ENCODE results near the gene MAEA. TPM values are rescaled to one million over a fixed set of nuclear protein-coding genes. Genes with fewer than 3 reads are reported as not detected.

MAEA gene
- polyA plus RNA-seq, 4 donors: 60.1 to 79.2 (median 65.7) TPM

DNA sequence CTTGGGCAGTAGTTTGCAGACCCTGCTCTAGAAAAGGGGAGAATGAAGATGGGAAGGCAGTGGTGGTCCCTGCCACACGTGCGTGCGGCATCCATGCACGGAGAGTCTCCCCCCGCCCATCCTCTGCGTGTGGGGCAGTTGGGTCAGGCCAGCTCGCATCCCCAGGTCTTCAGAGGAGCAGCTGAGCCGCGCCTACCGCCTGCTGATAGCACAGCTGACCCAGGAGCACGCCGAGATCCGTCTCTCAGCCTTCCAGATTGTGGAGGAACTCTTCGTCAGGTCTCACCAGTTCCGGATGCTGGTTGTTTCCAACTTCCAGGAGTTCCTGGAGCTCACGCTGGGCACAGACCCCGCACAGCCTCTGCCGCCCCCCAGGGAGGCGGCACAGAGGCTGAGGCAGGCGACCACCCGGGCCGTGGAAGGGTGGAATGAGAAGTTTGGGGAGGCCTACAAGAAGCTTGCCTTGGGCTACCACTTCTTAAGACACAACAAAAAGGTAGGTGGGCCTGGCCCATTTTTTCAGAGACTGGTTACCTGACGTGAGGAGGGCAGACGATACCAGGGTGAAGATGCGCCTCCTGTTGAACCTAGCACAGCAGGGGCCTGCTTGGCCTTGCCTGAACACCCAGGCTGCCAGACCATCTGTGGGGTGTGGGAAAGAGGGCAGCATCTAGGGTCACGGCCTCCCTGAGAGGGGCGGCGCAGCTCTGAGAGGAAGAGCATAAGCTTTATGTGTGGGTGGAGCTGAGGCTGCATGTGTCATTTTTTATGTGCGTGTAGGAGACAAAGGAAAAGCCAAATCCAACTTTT lies 59.9 kb downstream of the MAEA start:
- DNase-seq (ENCODE audit: low read depth in 4 of 4, low spot score in 3 of 4): no peak

DNA sequence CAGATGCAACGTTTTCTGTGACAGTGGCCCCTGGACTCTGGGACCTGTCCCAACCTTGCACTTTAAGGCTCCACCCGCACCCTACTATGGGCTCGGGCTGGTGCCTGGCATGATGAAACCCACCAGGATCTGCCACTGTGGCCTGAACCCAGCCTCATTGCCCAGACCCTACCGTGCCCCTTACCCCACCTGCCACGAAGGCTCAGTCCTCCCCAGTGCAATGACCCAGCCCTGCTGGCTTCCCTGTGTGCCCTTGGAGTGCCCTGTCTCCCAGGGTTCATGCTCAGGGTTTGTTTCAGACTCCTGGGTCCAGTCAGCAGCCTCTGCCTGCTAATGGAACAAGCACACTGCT lies 60.5 kb downstream of the MAEA start:
- no peak for DNase-seq (ENCODE audit: low read depth in 4 of 4, low spot score in 3 of 4)

DNA sequence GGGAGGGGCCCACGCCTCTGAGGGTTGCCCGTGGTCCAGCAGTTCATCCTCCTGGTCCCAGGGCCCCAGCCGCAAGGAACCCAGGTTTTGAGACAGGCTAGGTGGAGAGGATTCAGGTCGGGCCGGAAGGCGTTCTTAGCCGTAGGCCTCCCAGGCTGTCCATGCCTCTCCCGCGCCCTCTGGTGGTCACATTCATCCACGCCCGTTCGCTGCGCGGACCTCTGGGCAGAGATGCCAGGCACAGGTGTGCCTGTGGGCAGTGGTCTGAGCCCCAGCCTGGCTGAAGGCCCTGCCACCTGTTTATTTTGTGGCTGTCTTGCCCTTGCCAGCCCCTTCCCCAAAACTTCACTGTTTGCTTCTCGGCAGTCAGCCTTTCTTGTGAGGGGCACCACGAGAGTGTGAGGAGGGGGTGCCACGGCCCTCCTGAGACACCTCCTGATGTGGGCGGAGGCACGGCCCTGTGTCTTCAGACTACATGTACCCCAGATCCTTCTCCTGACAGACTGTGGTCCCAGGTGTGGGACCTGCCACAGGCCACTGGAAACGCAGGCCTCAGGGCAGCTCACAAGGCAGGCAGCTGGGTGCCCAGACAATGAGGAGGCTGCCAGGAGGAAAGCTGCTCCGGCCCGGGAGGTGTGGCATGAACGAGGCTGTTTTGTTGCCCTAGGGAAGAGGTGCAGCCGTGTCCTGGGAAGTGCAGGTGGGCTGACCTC lies 62.3 kb downstream of the MAEA start:
- DNase-seq (ENCODE audit: low read depth in 4 of 4, low spot score in 3 of 4): peak in 3 of 4 donors; percentile 53 to 74 (median 54)

DNA sequence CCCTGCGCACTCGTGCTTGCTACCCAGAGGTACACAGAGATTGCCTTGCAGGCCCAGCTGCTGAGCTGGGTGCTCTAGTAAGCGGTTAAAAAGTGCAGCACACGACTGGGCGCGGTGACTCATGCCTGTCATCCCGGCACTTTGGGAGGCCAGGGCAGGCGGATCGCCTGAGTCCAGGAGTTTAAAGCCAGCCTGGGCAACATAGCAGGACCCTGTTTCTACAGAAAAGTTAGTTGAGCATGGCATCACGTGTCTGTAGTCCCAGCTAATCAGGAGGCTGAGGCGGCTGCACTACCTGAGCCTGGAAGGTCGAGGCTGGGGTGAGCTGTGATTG lies 62.8 kb downstream of the MAEA start:
- DNase-seq (ENCODE audit: low read depth in 4 of 4, low spot score in 3 of 4): no peak

DNA sequence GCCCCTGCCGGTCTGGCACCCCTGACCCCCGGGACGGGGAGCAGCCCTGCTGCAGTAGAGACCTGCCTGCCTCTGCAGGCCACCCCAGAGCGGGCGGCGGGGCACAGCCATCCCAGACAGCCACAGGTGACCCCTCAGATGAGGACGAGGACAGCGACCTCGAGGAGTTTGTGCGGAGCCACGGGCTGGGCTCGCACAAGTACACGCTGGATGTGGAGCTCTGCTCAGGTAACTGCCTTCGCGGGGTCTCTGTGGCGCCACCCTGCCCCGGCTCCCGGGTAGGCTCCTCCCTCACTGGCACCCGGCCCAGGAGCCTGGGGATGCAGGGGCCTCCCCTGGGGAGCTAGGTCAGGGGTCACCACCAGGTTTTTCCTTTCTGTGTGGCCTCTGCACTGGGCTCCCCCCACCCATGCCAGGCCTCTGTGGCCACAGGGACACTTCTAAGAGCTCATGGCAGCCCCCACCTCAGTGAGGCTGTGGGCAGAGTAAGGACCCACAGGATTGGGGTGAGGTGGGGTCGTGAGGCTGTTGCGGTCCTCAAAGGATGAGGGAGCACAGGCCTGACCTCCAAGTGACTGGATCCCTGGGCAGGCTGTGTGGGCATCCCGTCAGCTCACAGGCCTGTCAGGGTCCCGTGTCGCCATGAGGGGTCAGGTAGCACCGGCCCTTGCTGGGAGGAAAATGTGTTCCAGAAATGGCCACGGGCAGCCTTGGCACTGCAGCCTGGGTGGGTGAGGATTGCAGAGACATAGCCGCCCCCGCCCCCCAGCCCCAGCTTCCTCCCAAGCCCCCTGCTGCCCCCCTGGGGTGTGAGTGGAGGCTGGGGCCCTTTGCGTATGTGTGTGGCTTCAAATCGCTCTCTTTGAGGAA lies 63.7 kb downstream of the MAEA start:
- DNase-seq (ENCODE audit: low read depth in 4 of 4, low spot score in 3 of 4): no peak

DNA sequence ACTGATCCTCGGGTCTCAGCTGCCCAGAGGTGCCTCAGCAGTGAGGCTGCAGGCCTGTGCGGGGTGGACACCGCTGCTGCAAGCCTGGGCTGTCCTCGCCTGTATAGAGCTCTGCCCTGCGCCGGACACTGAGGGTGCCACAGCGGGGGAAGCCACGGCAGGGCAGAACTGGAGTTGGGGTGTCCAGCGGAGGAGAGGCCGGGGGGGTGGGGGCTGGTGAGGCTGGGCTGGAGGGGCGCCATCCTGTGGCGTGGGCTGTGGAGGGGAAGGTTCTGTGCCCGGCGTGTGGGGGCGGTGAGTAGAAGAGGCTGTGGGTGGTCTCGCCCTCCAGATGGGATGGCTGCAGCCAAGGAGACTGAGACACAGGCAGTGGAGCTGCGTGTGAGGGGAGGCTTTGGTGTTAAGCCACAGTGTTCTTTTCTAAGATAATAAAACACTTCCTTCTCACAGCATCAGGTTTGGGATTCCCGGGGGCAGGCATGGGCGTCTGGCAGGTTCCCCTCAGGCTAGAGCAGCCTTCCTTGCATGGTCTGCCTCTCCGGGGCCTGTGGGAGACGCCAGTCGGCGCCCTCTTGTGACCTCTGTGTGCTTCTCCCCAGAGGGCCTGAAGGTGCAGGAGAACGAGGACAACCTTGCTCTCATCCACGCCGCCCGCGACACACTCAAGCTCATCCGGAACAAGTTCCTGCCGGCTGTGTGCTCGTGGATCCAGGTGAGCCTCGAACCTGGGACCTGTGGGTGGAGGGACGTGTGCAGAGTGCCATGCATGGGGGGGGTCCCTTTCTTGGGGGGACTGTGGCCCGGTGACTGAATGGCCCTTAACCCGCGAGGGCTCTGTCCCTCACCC lies 64.7 kb downstream of the MAEA start:
- no peak for DNase-seq (ENCODE audit: low read depth in 4 of 4, low spot score in 3 of 4)

DNA sequence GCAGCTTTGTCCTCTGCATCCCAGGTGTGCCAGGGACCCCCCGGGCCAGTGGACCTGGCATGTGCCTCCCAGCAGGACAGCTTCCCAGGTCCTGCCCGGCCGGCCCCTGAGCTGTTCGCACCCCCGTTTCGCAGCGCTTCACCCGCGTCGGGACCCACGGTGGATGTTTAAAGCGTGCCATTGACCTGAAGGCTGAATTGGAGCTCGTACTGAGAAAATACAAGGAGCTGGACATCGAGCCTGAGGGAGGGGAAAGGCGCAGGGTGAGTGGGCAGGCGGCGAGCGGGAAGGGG lies 65.2 kb downstream of the MAEA start:
- no peak for DNase-seq (ENCODE audit: low read depth in 4 of 4, low spot score in 3 of 4)

DNA sequence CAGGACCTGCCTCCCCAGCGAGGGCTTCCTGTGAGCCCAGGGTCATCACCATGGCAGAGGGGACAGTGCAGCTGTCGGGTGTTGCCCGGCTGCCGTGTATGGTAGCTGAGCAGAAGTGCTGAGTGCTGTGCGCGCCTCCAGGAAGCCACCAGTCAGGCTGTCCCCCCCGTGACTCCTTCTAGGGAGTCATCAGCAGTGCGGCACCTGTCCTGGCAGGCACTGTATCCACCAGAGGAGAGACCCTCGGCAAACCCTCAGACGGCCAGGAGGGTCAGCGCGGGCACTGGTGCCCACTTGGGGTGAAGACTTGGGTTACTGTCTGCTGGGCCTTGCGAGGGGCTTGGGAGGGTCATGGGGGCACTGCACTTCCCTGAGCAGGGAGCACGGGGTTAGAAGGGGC lies 65.7 kb downstream of the MAEA start:
- DNase-seq (ENCODE audit: low read depth in 4 of 4, low spot score in 3 of 4): no peak

DNA sequence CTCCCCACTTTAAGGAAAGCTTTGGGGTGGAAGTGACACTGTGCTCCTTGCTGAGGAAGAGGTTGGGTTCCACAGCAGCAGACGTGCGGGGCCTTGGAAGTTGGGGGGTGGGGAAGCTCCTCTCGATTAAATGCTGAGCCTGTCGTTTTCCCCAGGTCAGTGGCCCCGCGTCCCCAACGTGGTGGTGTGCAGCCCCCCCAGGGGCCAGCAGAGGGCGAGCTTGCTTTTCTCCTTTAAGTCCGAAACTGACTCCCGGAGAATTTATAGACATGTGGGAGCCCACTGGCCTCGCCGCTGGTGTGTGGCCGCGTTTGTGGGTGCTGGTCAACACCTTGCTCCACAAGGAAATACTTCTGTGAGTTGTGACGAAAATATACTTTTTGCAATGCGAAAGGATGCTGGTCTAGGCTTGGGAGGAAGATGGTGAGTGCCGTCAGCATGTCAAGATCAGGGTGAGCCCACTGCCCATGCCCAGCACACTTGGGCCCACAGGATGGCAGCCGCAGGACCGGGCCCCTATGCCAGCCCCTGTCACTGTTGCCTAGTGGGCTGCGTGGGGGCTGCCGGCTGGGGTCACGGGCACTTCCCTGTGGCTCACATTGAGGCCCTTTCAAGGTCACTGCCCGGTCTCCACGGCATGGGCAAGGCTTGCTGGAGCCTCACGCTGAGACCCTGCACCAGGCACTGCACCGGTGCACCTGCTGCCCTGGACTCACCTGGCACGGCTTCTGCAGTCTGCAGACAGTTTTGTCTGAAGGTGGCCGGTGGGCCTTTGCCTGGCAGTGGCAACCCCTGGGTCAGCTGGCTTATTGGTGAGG lies 66.7 kb downstream of the MAEA start:
- peak in 3 of 4 donors; percentile 18 to 35 (median 20) for DNase-seq (ENCODE audit: low read depth in 4 of 4, low spot score in 3 of 4)

DNA sequence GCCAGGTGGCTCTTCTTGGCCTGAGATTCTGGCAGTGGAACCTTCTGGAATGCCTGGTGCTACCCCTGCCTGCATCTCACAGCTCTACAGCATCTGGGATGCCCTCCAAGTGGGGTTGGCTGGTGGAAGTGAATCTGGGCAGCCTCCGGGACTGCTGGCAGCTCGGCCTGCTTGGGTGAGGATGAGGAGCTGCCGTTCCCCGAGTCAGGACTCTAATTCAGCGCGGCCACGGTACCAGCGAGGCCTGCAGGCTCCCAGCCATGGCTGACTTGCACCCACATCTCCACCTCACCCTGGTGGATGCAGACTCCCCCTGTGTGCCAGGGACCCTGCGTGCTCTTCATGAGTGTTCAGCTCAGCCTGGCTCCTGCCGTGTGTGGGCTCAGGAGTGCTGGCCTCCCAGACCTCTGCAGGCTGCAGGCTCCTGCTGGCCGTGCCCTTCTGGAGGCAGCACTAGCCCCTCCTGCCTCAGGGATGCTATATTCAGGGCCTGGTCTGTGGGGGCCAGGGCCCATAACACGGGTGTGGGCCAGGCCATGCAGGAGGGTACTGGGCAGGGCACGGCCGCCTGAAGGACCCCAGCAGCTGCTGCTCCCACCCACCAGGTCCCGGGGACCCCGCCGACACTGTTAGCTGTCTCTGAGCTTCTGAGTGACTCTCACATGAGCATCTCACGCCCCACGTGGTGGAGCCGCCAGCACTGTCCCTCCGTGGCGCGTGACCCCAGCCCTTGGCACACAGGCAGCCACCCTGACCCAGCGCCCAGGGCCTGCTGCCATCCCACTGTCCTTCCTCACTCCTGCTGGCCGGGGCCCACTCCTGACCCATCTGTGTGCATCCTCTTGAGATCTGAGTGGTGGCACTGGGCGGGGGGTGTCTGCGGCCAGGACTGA lies 67.9 kb downstream of the MAEA start:
- DNase-seq (ENCODE audit: low read depth in 4 of 4, low spot score in 3 of 4): no peak

DNA sequence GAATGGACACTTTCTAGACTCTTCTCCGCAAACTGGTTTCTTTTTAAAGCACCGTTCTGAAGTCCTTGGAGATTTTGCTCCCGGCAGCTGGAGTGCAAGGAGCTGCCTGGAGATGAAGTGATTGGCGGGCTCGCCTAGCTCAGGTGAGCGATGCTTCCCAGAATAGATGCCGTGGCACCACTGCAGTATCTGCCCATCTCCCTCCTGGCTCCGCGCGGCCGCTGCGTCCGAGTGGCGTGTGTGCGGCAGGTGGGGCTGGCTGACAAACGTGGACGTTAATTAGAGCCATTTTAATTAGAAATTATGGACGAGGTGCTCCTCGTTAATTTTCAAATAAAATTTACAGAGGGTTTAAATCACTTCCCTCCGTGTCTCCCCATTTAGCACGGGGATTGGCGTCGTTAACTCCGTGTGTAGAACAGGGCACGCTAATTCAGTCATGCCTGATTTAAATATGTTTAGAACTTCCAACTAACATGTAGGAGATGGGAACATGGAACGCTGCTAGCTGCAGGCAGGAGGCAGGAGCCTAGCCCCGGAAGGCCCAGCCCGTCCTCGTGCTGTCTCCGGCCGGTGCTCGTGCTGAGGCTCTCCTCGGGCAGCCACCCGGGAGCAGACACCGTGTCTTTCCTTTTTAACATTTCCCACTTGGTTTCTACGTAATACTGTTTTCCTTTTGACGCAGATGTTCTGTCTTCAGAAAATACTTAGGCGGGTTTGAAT lies 68.9 kb downstream of the MAEA start:
- DNase-seq (ENCODE audit: low read depth in 4 of 4, low spot score in 3 of 4): no peak

DNA sequence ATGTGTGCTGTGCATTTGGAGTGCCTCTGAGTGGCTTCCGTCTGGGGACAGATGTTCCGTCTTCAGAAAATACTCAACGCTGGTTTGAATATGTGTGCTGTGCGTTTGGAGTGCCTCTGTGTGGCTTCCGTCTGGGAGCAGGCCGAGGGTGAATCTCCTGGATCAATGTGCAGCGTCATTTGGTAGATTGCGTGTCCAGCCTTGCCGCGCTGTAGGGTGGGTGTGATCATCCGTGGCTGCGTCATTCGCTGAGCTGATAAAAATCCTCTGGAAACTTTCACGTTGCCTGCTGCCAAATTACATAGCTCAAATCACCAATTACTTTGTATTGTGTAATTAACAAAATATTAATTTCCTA lies 69.4 kb downstream of the MAEA start:
- DNase-seq (ENCODE audit: low read depth in 4 of 4, low spot score in 3 of 4): no peak

DNA sequence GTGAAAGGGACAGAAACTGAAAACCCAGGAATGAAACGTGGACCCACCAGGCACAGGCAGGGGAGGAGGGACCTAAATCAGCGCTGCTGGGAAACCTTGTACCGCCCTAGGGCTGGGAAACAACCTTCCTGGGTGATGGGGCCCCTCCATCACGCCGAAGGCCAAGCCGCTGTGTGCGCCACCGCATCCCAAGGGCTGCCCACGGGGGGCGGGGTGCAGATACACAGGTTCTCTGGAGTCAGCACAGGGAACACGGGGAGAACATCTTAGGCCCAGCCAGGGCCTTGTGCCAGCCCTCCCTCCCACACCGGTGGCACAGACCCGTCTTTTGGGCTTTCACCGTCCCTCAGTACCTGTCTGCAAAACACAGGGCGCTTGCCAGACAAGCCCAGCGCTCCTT lies 70.3 kb downstream of the MAEA start:
- no peak for DNase-seq (ENCODE audit: low read depth in 4 of 4, low spot score in 3 of 4)

DNA sequence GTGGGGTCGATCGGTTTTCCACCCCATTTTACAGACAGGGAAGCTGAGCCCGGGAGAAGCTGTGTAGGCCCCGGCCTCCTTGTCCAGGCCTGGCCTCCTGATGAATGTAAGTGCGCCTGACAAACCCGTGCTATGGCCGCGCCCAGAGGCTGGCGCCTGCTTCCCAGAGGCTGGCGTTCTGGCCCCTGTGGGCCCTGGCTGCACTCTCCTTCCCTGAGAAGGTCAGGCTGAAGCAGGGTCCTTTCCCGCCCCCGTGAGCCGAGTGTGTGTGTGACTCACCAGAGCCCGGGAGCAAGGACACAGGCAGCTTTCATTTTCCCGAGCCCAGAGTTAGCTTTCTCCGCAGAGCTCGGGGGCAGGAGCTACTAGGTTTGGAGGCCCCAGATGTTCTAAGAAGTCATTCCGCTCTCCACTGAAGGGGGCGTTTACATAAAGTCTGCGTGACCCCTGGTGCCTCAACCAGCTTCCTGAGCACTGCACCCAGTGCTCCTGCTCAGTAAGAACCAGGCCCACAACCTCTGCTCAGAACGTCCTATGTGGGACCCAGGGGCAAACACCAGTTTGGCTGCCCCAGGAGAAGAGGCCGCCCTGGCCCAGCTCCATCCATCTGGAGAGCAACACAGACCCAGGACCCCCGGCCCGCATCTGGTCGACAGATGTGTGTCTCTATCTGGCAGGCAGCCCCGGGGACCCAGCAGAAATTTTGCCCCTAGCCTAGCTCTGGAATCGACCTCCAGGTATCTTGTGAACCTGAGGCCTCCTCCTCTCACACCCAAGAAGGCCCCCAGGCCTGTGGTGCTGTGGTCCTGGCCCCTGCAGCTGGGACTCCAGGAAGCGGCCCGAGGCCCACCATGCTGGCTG lies 71.0 kb downstream of the MAEA start:
- DNase-seq (ENCODE audit: low read depth in 4 of 4, low spot score in 3 of 4): no peak

DNA sequence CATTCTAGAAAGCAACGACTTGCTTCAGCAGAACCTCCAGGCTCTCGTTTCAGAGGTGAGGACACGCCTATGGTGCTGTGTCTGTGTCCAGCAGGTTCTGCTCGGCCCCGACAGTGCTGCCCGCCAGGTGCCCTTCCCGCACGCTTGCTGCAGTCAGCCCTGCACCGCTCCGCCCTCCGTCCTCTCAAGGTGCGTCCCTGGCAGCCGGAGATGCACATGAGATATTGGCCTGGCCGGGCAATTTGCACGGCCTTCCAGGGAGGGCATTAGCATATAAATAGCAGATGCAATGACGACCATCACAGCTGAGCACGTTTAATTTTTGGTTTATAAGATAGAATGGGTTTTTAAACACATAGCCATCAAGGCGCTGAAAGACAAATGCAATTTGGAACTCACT lies 71.7 kb downstream of the MAEA start:
- DNase-seq (ENCODE audit: low read depth in 4 of 4, low spot score in 3 of 4): no peak

DNA sequence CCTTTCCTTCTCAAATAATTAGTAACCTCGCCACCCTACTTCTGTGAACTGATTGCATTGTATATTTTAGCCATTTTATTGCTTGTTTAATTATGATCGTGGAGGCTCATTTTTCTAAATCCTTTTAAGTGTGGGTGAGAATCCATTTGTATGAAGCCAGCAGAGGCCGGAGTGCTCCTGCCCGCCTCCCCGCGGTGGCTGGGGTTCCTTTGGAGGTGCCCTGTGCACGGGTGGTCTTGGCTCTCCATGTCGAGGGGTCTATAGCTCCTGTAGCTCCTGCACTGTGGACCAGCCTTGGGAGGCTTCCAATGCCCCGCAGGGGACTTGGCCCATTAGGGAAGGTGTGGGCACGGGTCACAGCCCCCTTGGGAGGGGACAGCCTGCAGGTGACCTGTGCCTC lies 72.4 kb downstream of the MAEA start:
- no peak for DNase-seq (ENCODE audit: low read depth in 4 of 4, low spot score in 3 of 4)

DNA sequence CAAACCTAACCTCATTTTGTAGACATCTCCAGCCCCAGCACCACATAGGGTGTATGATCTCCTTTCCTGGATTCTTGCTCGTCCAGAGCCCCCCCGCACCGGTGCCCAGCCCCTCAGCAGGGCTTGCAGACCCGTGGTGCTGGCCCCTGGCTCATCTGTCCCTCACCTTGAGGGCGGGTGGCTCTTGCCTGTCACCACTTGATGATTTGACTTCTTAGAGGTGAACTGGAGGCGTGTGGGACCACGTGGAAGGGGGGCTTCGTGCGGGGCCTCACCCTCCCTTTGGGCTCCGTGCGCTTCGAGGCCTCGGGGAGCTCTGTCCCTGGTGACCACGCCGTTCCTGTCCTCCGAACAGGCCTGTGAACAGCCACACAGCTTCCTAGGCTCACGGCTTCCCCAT lies 72.8 kb downstream of the MAEA start:
- DNase-seq (ENCODE audit: low read depth in 4 of 4, low spot score in 3 of 4): no peak
